Prostate gland (tissue), 1 donor: ENCODE results near the gene MRPL14.

ENCODE experiments used
- POLR2A ChIP-seq: fragments of 450-650 bp; IDR thresholded peaks from one replicate; pipeline ENCODE4 v1.6.1; 2016; ENCODE audit warnings: antibody characterized with exemption, mild to moderate bottlenecking
- POLR2AphosphoS5 ChIP-seq: sonication (generic); formaldehyde crosslinking; IDR thresholded peaks from one replicate; pipeline ENCODE4 v1.6.1; 2017; ENCODE audit warnings: antibody characterized with exemption

- TF ChIP-seq POLR2A (no peak), POLR2AphosphoS5 (no peak)
Observed at GRCh38 chr6:44087623-44088022, 39.6 kb downstream of the MRPL14 start.
